Measurements from ENCODE around the gene RAD50.
"Not testable (repeated sequence)": the region's sequence is repeated elsewhere in the genome, so short reads cannot be mapped to it uniquely, and the experiment has no call there.

The RAD50 gene

DNA sequence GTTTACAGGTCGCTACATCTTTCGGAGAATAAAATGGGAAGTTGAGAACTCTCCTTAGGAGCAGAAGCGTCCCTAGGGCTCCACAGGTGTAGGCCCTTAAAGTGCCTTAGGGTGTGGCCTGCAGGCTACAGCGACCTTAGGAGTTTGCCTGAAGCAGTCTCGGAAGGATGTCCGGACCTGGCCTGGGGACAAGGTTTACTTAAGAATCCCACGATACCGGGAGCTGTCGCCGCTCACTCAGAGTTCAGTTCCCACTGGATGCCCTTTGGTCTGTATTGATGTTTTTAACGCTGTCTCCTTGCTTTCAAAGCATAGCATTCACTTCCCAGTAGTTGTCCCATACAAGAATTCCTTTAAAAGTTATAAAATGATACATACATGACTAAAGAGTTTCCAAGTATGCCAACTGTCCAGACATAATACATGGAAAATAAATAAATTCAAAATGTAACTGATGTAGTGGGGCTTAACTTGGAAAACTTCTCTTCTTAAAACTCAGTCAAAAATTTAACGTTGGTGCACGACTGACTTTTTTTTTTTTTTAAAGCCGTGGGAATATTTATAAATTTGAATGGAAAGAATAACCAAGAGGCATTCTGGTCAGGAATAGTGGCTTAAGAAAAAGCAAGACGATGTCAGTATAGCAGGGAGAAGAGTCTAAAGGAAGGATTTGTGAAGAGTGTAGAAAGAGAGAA, 848 bp downstream of the RAD50 start:
- peak in 1 of 6 experiments; percentile 37 for DNase-seq

DNA sequence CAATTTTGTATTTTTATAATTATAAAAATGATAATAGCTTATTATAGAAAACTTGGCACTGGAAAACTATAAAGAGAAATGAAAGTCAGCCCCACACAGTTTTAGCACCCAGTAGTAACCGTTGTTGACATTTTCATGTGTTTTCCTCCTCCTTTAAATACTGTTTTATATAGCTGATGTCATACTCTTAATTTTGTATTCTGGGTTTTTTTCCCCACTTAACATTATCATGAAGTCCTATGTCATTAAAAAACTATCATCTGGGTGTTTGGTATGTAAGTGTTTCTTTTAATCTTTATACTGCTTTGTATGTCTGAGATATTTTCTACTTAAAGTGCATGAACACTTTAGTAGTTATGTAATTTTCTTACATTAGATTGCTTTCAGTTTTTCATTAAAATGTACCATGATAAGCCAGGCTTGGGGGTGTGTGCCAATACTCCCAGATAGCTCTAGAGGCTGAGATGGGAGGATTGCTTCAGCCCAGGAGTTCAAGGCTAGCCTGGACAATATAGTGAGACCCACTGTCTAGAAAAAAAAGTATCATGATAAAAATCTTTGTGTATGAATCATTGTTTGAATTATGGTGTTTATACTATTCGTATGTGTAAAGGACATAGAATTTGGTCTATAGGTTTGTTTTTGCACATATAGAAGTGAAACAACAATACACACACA, 2.7 kb downstream of the RAD50 start:
- DNase-seq, result no peak

DNA sequence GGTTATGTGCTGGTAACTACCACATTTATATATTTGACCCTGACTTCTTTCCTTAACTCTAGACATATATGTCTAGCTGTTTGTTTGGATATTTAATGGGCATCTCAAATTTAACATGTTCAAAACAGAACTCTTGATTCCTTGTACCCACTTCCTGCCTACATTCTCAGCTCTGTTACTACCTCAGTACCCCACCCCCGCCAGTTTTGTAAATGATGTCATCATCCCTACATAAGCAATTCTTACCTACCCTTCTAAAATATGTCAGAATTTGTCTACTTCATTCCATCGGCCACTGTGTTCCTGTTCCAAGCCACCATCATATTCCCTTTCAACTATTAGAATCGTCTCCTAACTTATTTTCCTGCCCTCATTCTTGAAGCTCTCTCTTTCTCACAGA, 4.8 kb downstream of the RAD50 start:
- peak in 1 of 6 experiments; percentile 9 for DNase-seq

DNA sequence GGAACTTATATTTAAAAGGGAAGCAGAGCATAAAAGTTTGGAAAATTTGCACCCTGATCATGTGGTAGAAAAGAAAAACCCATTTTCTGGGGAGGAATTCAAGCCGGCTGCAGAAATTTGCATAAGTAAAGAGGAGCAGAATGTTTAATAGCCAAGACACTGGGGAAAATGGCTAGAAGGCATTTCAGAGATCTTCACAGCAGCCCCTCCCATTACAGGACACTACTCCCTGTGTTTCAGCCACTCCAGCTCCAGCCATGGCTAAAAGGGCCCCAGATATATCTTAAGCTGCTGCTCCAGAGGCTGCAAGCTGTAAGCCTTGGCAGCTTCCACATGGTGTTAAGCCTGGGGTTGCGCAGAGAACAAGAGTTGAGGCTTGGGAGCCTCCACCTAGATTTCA, 7.8 kb downstream of the RAD50 start:
- not testable (repeated sequence) for DNase-seq

DNA sequence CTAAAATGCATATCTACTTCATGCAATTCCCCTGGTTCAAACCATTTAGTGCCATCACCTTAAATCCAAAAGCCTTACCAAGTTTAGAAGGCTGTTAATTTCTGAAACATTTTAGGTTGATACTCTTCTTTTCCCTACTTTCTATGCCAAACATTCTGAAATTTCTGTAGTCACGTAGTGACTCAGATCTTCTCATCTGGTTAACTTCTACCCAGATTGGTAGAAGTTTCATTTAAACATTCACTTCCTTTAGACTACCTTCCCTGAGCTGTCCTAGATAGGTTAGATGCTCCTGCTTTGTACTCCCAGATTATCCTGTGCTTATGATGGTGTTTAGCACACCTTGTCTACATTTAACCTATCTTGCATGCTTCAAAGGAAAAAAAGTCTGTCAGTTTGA, 9.9 kb downstream of the RAD50 start:
- DNase-seq, result no peak

DNA sequence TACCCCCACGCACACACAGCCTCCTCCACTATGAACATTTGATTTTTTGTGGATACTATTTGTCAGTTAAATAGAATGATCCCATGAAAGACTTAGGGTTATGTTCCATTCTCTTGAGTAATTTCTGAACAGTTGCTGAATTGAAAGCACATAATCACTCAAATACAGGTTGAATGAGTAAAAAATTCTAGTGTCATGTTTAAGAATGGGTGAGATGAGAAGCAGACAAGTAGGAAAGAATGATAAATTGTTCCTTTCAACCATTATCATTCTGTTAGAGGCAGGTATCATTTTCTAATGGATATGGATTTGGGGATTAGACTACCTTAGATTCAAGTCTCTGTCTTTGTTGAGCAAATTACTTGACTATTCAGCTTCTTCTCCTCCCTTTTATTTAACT, 19.3 kb downstream of the RAD50 start:
- no peak for DNase-seq

DNA sequence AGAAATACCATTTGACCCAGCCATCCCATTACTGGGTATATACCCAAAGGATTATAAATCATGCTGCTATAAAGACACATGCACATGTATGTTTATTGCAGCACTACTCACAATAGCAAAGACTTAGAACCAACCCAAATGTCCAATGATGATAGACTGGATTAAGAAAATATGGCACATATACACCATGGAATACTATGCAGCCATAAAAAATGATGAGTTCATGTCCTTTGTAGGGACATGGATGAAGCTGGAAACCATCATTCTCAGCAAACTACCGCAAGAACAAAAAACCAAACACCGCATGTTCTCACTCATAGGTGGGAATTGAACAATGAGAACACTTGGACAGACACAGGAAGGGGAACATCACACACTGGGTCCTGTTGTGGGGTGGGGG, 27.8 kb downstream of the RAD50 start:
- not testable (repeated sequence) for DNase-seq

DNA sequence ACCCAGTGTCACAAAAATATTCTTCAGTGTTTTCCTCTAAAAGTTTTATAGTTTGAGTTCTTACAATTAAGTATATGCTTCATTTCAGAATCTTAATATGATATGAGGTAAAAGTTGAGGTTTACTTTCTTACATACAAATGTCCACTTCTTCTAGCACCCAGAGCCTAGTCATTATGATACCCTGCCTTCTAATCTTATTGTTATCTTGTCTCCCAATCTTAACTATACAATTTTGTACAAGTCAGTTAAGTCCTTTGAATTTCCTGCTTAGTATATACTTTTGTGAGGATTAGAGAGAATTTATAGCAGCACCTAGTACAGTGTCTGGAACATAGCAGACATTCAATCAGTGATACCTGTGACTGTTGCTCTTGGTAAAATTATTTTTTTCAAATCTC, 29.3 kb downstream of the RAD50 start:
- DNase-seq, result no peak

DNA sequence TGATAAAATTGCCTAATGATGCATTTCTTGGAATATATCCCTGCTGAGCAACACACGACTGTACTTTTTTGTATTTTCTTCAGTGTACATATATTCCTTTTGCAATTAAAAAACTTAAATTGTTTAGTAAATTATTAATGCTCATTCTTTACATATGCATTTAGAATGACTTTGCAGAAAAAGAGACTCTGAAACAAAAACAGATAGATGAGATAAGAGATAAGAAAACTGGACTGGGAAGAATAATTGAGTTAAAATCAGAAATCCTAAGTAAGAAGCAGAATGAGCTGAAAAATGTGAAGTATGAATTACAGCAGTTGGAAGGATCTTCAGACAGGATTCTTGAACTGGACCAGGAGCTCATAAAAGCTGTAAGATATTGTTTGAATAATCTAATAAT, 32.7 kb downstream of the RAD50 start:
- DNase-seq, result no peak

DNA sequence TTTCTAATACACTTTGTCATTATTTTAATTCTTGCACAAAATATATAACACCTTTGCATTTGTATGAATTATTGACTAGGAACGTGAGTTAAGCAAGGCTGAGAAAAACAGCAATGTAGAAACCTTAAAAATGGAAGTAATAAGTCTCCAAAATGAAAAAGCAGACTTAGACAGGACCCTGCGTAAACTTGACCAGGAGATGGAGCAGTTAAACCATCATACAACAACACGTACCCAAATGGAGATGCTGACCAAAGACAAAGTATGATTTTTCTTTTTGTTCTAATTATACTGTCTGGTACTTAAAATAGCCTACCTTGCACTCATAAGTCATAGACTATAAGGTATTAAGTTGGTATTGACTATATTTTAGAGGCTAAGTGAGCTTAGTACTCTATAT, 34.4 kb downstream of the RAD50 start:
- DNase-seq, result no peak

DNA sequence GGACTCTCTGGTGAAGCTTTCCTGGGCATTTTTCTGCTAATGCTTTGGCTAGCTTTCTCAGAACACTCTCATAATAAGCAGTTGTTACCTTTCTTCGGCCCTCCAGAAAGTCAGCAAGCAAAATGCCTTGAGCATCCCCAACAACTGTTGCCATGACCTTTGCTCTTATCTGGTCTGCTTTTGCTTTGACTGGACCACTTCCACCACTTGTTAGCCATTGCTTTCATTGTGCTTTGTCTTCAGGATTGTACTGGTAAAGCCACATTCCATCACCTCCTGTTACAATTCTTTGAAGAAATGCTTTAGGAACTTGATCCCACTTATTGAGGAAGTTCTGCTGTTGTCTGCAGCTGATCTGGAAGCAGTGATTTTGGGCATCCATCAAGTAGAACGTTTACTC, 35.7 kb downstream of the RAD50 start:
- DNase-seq, result no peak

DNA sequence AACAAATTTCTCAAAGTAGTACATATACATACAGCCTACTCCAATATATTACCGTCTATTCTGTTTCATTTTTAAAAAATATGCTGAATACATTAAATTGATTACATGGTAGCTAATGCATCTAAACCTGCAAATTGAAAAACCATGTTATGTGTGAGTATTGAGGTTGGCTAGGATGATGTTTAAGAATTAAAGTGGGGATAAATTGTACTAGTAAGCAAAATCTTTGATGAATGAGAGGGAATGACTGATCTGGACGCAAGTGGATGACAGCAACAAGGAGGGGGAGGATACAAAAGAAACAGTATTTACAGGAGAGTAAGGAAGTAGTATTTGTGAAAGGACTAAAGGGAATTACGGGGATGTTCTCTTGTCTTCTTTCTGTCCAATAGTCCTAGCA, 37.4 kb downstream of the RAD50 start:
- no peak for DNase-seq

DNA sequence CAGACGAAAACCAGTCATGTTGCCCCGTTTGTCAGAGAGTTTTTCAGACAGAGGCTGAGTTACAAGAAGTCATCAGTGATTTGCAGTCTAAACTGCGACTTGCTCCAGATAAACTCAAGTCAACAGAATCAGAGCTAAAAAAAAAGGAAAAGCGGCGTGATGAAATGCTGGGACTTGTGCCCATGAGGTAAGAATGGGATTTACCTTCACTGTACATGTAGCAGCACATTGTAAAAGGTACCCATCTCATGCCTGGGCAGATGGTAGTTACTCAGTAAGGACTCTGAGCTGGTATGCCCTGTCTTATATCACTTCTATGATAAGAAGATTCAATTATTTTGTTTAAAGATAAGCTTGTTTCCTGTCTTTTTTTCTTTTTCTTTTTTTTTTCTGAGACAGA, 38.8 kb downstream of the RAD50 start:
- DNase-seq, result no peak

DNA sequence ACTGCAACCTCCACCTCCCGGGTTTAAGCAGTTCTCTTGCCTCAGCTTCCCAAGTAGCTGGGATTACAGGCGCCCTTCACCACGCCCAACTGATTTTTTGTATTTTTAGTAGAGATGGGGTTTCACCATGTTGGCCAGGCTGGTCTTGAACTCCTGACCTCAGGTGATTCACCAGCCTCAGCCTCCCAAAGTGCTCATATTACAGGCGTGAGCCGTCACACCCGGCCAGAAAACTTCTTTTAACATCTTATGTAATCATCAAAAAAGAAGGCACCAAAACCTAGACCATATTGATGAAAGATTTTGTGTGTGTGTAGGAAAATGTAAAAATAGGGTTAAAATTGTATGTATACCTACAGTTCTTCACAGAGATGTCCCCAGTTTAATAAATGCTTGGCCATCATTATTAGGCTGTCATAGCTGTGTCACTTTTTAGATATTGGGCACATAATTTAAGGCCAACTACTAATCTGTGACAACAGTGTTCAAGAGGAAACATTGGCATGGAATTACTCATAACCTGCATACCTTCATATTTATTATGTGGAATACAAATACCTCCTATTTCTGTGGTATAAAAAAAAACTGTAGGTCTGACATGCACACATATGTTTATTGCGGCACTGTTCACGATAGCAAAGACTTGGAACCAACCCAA, 44.4 kb downstream of the RAD50 start:
- no peak for DNase-seq

DNA sequence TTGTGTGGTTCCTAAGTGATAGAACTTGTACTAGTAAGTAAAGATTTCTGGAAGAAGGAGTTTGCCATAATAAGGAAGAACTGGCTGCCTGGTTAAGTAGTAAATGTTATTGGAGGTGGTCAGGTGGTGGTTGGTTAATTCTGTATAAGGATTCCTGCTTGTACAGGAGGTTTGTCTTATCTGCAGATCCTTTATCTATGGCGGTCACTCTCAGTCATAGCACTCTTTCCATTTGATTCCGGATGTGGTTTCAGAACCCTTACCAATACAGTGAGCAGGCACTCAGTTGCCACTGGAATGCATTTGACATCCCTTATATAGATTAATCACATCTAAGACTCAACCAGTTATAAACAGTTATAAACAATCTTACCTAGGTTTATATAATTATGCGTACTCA, 50.3 kb downstream of the RAD50 start:
- no peak for DNase-seq

DNA sequence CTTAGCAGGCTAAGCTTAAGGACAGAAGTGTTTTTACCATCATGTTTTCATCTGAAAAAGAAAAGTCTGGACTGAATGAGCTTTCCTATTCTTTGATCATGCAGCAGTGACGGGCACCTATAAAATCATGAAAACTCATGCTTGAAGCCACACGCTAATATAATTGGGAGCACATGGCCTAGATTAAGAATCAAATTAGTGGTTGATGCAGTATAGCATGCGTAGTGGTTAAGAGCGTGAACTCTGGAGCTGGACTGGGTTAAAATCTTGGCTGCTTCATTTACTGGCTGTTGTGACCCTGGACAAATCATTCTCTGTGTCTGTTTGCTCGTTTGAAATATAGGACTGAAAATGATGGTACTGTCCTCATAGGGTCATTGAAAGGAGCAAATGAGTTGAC, 51.3 kb downstream of the RAD50 start:
- no peak for DNase-seq

DNA sequence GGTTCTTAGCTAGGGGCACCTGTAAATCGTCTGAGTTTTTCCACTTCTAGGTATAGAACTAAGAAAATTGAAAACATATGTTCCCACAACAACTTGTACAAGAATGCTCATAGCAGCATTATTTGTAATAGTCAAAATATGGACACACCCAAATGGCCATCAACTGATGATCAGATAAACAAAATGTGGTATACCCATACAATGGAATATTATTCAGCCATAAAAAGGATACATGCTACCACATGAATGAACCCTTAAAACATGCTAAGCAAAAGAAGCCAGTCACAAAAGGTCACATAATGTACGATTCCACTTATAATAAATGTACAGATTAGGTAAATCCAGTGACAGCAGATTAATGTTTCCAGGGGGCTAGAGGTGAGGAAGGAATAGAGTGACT, 55.2 kb downstream of the RAD50 start:
- no peak for DNase-seq

DNA sequence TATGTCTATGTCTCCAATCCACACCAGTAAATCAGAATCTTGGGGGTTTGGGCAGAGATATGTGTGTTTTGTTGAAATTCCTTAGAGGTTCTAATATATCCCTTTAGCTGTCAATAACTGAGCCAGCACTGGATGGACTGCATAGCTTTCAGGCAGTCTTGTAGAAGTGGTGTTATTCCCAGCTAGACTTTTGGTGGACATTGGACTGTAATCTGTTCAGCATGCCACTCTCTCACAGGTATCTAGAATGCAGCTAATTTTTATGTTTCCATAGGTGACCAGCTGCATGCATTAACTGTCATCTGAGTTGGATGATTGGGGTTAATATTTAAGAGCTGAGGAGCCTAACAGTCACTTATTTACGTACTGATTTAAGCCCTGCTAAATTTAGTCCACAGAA, 56.1 kb downstream of the RAD50 start:
- DNase-seq, result no peak

DNA sequence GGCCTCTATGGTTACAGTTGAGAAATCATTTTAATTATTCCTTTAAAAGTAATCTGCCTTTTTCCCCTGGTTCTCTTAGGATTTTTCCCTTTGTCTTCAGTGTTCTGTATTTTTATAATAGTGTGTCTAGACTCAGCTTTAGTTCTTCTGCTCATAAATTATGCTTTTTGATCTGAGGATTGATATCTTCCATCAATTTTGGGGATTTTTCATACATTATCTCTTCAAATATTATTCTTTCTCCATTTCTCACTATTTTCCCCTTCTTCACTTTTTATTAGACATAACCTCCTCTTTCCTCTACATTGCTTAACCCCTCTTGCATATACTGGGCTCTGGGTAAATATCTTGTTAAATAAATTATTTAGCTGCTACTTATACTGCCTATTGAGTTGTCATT, 64.9 kb downstream of the RAD50 start:
- no peak for DNase-seq

DNA sequence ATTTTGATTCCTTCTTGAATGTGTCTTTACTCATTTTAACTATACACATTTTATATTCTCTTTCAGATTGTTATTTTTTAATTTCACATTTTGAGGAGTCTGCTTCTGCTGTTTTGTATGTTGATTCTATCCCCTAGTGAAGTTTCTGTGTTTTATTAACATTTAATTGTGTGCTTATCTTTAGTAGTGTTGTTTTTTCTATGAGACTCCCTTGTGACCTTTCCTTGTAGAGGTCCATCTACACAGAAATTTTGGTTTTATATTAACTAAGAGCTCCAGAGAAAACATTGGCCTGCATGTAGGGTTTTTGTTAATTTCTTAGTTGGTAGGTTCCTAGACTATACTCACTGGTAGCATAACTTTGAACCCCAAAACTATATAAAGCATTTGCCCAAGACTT, 65.8 kb downstream of the RAD50 start:
- DNase-seq, result no peak

DNA sequence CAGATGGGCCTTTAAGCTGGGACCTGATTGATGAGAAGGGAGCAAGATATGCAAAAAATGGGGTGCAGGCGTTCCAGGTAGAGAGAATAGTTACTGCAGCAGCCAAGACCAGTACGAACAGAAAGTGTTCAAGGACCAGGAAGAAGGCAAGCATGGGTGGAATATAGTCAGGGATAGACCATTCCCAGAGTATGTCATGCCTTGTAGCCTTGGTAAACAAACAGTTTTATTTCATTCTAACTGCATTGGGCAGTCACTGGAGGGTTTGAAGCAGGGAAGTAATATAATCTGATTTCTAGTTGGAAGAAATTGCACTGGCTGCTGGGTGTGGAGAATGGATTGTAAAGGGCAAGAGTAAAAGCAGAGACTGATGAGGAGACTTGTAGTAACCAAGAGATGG, 70.7 kb downstream of the RAD50 start:
- no peak for DNase-seq

DNA sequence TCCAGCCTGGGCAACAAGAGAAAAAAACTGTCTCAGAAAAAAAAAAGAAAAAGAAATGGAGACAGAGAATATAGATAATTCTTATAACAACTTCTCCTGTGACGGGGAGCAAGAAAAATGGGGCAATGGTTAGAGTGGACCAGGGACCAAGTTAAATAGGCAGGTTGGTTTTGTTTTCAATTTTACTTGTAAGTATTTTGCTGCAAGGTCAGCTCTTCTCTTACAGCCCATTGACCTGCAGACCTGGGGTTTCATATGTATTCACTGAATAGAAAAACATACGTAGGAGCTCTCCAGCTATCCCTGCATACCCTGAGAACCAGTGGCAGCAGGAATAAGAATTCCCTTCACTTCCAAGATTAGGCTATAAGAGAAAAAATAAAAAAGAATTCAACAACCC, 72.0 kb downstream of the RAD50 start:
- no peak for DNase-seq

DNA sequence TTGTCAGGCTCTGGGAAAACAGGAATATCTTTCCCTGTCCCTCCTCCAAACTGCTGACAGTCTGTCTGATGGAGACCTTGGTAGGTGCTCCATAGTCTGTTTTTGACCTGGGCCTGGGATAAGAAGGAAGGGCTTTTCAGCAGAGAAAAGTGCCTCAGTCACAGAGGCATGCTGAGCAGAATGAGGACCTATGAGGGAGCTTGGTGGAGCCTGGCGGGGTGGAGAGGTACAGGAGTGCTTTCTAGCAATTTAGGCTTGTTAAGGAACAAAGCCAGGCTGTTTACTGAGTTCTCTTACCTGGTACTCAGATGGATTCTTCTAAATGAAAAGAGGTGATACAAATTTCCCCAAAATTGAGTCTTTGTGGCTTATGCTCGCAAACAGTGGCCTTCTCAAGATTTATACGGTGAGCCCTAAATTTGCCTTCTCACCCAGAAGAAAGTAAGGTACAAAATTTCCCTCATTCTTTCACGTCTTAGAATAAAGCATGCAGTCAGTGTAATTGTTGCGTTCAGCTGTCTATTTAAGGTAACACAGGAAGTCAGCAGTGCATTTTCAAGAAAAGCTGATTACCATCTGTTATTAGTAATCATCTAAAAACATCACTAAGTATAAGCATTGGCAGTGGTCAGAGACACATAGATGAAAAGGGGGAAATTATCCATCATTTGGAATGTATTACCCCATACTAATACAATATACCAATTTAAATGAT, 72.6 kb downstream of the RAD50 start:
- no peak for DNase-seq

DNA sequence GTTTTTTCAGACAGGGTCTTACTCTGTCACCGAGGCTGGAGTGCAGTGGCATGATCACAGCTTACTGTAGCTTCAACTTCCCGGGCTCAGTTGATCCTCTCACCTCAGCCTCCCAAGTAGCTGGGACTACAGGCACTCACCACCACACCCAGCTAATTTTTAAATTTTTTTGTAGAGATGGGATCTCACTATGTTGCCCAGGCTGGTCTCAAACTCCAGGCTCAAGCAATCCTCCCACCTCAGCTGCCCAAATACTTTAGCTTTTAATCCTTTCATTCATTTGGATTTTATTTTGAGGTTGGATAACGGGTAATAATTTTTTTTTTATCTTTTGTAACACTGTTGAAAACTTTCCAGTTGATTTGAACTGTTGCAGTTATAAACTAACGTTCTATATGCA, 76.8 kb downstream of the RAD50 start:
- DNase-seq, result not testable (repeated sequence)
